Dermis microvascular lymphatic vessel endothelial cell (primary cell): ENCODE data around the gene CNTN4. TPM values are rescaled to one million over a fixed set of nuclear protein-coding genes. Genes with fewer than 3 reads are reported as not detected.

Experiments used
- DNase-seq, 2 donors: peaks; one replicate each; pipeline versions ENCODE4 v3.0.0 to v3.0.0-alpha.2; 2010; ENCODE audit warnings: low read depth in 2 of 2
- total RNA-seq: library from RNA; depleted of rRNA; stranded (reverse); fragments of >200 nt; gene quantifications from 2 replicates; pipeline ENCODE4 v1.2.1, GENCODE V29; 2014

The CNTN4 gene
- total RNA-seq, 1 donor from 2014 or later = not detected

- DNase-seq = no peak
These were observed 988.6 kb downstream of the CNTN4 start for GRCh38 chr3:3087279-3087678.

DNA sequence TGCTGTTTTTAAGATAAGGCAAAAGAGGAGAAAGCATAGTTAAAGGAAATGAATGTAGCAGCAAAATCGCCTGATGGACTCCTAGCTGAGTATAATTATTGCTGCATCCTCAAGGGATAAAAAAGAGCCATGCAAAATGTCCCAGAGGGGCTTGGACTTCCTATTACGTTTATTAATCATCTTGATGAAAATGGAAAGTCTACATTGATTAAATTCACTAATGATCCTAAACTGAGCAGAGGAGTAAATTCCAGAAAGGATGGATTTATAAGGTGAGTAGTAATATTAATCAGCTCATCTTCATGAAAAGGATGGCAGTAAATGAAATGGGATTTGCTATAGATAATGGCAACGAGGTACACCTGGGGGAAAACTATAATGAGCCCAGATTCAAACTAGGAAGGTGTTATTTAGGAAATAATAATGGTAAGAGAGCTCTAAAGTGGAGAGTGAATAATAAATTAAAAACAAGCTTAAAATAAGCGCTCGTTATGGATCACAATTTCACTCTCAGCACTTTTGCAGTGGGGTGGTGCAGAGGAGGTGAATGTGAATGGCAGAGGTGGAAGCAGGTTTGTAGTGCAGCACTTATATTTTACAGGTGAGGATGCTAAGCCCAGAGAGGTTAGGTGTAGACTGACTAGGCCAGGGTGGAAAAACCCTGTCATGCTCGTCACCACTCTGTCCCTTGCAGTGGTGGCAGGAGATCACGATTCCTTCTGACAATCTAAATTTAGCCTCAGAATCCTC, 989.2 kb downstream of the CNTN4 start:
- no peak for DNase-seq

DNA sequence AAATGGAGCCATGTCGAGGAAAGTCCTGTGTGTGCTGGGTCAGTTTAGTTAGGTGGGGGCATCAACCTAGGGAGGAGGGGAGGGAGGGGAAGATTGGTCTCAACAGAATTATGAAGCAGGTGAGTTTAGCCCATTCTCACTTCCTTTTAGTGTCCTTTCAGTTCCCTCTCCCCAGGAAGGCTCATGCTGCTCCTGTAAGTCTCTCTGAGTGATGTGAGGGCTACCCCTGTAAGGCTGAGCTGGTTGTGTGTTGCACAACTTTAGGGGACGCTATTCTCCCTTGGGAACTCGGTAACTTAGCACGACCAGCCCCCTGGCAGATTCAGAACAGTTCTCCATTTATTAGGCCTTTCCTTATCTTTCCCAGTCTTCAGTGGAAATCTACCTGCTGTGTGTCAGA, 990.4 kb downstream of the CNTN4 start:
- no peak for DNase-seq

GRCh38 chr3:3097958-3098357, 999.3 kb downstream of the CNTN4 start:
- no peak for DNase-seq

GRCh38 chr3:3101660-3102458, 1003.2 kb downstream of the CNTN4 start:
- no peak for DNase-seq

- no peak for DNase-seq
These were observed 1004.1 kb downstream of the CNTN4 start for GRCh38 chr3:3102751-3103150.

- no peak for DNase-seq
These were observed 1006.6 kb downstream of the CNTN4 start for GRCh38 chr3:3105246-3105645.

GRCh38 chr3:3105815-3106214, 1007.1 kb downstream of the CNTN4 start:
- no peak for DNase-seq

- DNase-seq = no peak
These were observed 1008.5 kb downstream of the CNTN4 start for GRCh38 chr3:3107181-3107580.
